B cell (primary cell): ENCODE data around the gene F13B. TPM values are rescaled to one million over a fixed set of nuclear protein-coding genes. Genes with fewer than 3 reads are reported as not detected.

Experiments used
- ATAC-seq: fragments of 200-7000 bp; cut with Tn5 transposase; one replicate; pipeline ENCODE4 v1.10.0; 2021; ENCODE audit warnings: low read depth, mild to moderate bottlenecking, moderate number of reproducible peaks, moderate library complexity
- CTCF ChIA-PET: fragments of 350-600 bp; sonication (Branson Sonifier 250); formaldehyde crosslinking; loops from one replicate; lab custom pipeline; 2021; ENCODE audit warnings: antibody characterized with exemption, inconsistent platforms; lab: Charles Lee
- POLR2A ChIA-PET: fragments of 350-600 bp; sonication (Branson Sonifier 250); formaldehyde crosslinking; loops from one replicate; lab custom pipeline; 2021; ENCODE audit warnings: antibody characterized with exemption; lab: Charles Lee
- DNase-seq: peaks from one replicate; pipeline ENCODE4 v3.0.0; 2013
- H2AFZ ChIP-seq: 2 replicates; pipeline ENCODE4 v1.6.1; 2012; ENCODE audit warnings: mild to moderate bottlenecking, low read depth, low read length; ENCODE audit not compliant: insufficient read depth, poor library complexity, severe bottlenecking
- H3K27ac ChIP-seq, 2 donors: 1 replicate in 1 of 2; 2 replicates in 1 of 2; pipeline ENCODE4 v1.5.1; 2012 to 2013; ENCODE audit warnings: low read length in 2 of 2, mild to moderate bottlenecking in 2 of 2, moderate library complexity in 1 of 2
- H3K27me3 ChIP-seq, 4 experiments: fragments of 200-600 bp in 1 of 4; sonication (generic) in 1 of 4; replicated peaks in 1 of 4; 1 replicate in 2 of 4; 2 replicates in 2 of 4; pipeline versions ENCODE4 v1.6.1 to v1.7.0; 2013 to 2016; ENCODE audit warnings: low read length in 3 of 4, mild to moderate bottlenecking in 2 of 4, mixed read lengths in 1 of 4, moderate library complexity in 1 of 4; ENCODE audit not compliant: insufficient read depth in 4 of 4, control insufficient read depth in 3 of 4; ENCODE audit errors: control extremely low read depth in 1 of 4
- H3K36me3 ChIP-seq, 2 experiments: replicated peaks in 1 of 2; 1 replicate in 1 of 2; 2 replicates in 1 of 2; pipeline versions ENCODE4 v1.6.1 to v1.7.1; 2013; ENCODE audit warnings: low read length in 1 of 2; ENCODE audit not compliant: insufficient read depth in 2 of 2, control insufficient read depth in 1 of 2; ENCODE audit errors: control extremely low read depth in 1 of 2, extremely low read depth in 1 of 2
- H3K4me1 ChIP-seq, 2 donors: fragments of 200-600 bp in 1 of 2; sonication (generic) in 1 of 2; 1 replicate in 1 of 2; 2 replicates in 1 of 2; pipeline versions ENCODE4 v1.5.1 to v1.6.1; 2013 to 2017; ENCODE audit warnings: low read length in 2 of 2; ENCODE audit not compliant: control insufficient read depth in 2 of 2, insufficient read depth in 2 of 2
- H3K4me2 ChIP-seq: replicated peaks from 2 replicates; pipeline ENCODE3; 2012; ENCODE audit warnings: mild to moderate bottlenecking, low read depth, low read length; ENCODE audit not compliant: poor library complexity, severe bottlenecking
- H3K4me3 ChIP-seq, 5 experiments: fragments of 200-600 bp in 1 of 5; sonication (generic) in 1 of 5; 1 replicate in 3 of 5; 2 replicates in 2 of 5; pipeline versions ENCODE4 v1.5.1 to v1.7.0; 2011 to 2016; ENCODE audit warnings: low read length in 4 of 5, mild to moderate bottlenecking in 4 of 5, low read depth in 2 of 5, control low read depth in 1 of 5, moderate library complexity in 1 of 5; ENCODE audit not compliant: insufficient read depth in 1 of 5; ENCODE audit errors: control extremely low read depth in 1 of 5, extremely low read depth in 1 of 5
- H3K79me2 ChIP-seq: fragments of 200-600 bp; sonication (generic); one replicate; pipeline ENCODE4 v1.6.0; 2016; ENCODE audit warnings: low read length; ENCODE audit not compliant: control insufficient read depth, insufficient read depth
- H3K9ac ChIP-seq: fragments of 200-600 bp; sonication (generic); 2 replicates; pipeline ENCODE4 v1.6.1; 2017; ENCODE audit warnings: mild to moderate bottlenecking, low read length, moderate library complexity
- H3K9me3 ChIP-seq, 3 donors: one replicate each; pipeline versions ENCODE4 v1.6.1 to v1.7.1; 2013; ENCODE audit warnings: low read length in 2 of 3; ENCODE audit not compliant: control insufficient read depth in 2 of 3, insufficient read depth in 1 of 3; ENCODE audit errors: control extremely low read depth in 1 of 3
- H4K20me1 ChIP-seq: 2 replicates; pipeline ENCODE4 v1.6.0; 2012; ENCODE audit warnings: mild to moderate bottlenecking, low read length; ENCODE audit not compliant: insufficient read depth, control insufficient read depth, poor library complexity, severe bottlenecking
- H3K27ac Mint-ChIP-seq: one replicate; pipeline ENCODE4 v1.8.0; 2021; ENCODE audit warnings: mixed read lengths
- H3K27me3 Mint-ChIP-seq: one replicate; pipeline ENCODE4 v1.8.0; 2021; ENCODE audit warnings: mixed read lengths
- H3K4me1 Mint-ChIP-seq: one replicate; pipeline ENCODE4 v1.8.0; 2021; ENCODE audit warnings: mixed read lengths
- H3K4me3 Mint-ChIP-seq: one replicate; pipeline ENCODE4 v1.8.0; 2021; ENCODE audit warnings: mixed read lengths
- H3K9me3 Mint-ChIP-seq: one replicate; pipeline ENCODE4 v1.8.0; 2022; ENCODE audit warnings: mixed read lengths; ENCODE audit not compliant: insufficient read depth
- CTCF ChIP-seq: fragments of 200-600 bp; IDR thresholded peaks from one replicate; pipeline ENCODE4 v1.8.0; 2022; ENCODE audit warnings: antibody characterized with exemption, mild to moderate bottlenecking
- EZH2 ChIP-seq: IDR thresholded peaks from 2 replicates; pipeline ENCODE4 v1.6.1; 2012; ENCODE audit warnings: borderline replicate concordance, low read depth, mild to moderate bottlenecking, moderate library complexity, low read length; ENCODE audit not compliant: insufficient read depth, poor library complexity, severe bottlenecking
- WGBS: methylation state at CpG from one replicate; pipeline ENCODE4 v1.1.5; 2013; ENCODE audit warnings: missing lambda C conversion rate; ENCODE audit not compliant: insufficient coverage; 5-methylcytosine and 5-hydroxymethylcytosine counted together
- intact Hi-C: fragments of 100-400 bp; cut with micrococcal nuclease; formaldehyde crosslinking; loops from one replicate; pipeline ENCODE4 v1.10.0; 2022
- polyA plus RNA-seq: library from polyadenylated mRNA; depleted of rRNA; stranded (reverse); fragments of >200 nt; gene quantifications from 2 replicates; pipeline ENCODE4 v1.2.3, GENCODE V29; 2012
- total RNA-seq, 2 donors: library from RNA; stranded (reverse); fragments of 120-200 nt in 1 of 2; gene quantifications; 1 replicate in 1 of 2; 2 replicates in 1 of 2; pipeline versions ENCODE4 v1.2.3 to v1.2.4, GENCODE V29; 2013 to 2022

Gene F13B
- total and polyA plus RNA-seq, 2 donors (not counting 1 experiment from before 2014, with no cell fraction given) = not detected

GRCh38 chr1:197065559-197065958 lies 1.5 kb downstream of the F13B start:
- ChIA-PET CTCF (no interaction called here), POLR2A (no interaction called here)
- Histone ChIP-seq H3K9me3 (no peaks in the 10 kb centered on the region), H3K9ac (no peak overlapping the region), H3K27me3 (no peaks in the 10 kb centered on the region), H3K4me2 (no peak overlapping the region), H3K4me1 (no peaks in the 10 kb centered on the region), H2AFZ (no peak overlapping the region), H4K20me1 (no peaks in the 10 kb centered on the region), H3K36me3 (no peaks in the 10 kb centered on the region), H3K4me3 (no peak overlapping the region), H3K79me2 (no peaks in the 10 kb centered on the region), H3K27ac (no peak overlapping the region)
- Mint-ChIP-seq H3K27ac (no peak overlapping the region), H3K27me3 (peaks cover 4% of the 10 kb centered on the region), H3K9me3 (no peaks in the 10 kb centered on the region), H3K4me1 (no peaks in the 10 kb centered on the region), H3K4me3 (no peak overlapping the region)
- intact Hi-C loops = no loop called here
- TF ChIP-seq CTCF (no peak), EZH2 (no peak)
- ATAC-seq (no peak), DNase-seq (no peak)

- ChIA-PET CTCF (no interaction called here), POLR2A (no interaction called here)
- no peak for ATAC-seq
- no peaks in the 10 kb centered on the region for H3K4me1 Mint-ChIP-seq
- Histone ChIP-seq H3K27ac (no peak overlapping the region), H4K20me1 (no peaks in the 10 kb centered on the region), H3K27me3 (no peaks in the 10 kb centered on the region), H3K9ac (no peak overlapping the region), H3K79me2 (no peaks in the 10 kb centered on the region), H3K4me3 (no peak overlapping the region), H3K36me3 (no peaks in the 10 kb centered on the region), H3K9me3 (no peaks in the 10 kb centered on the region), H3K4me2 (no peak overlapping the region), H2AFZ (no peak overlapping the region), H3K4me1 (no peaks in the 10 kb centered on the region)
- no peaks in the 10 kb centered on the region for H3K9me3 Mint-ChIP-seq
- peaks cover 13% of the 10 kb centered on the region for H3K27me3 Mint-ChIP-seq
- intact Hi-C loops = no loop called here
- DNase-seq = no peak
- no peak overlapping the region for H3K27ac Mint-ChIP-seq
- TF ChIP-seq EZH2 (no peak), CTCF (no peak)
- 70% methylated on average over 1 of the region's 2 CpGs for WGBS
- no peak overlapping the region for H3K4me3 Mint-ChIP-seq
Observed at GRCh38 chr1:197063212-197063611, 3.8 kb downstream of the F13B start.
